OCI-LY7 (cell line): ENCODE data around the gene PRSS16.

Experiments used
- CTCF ChIP-seq: fragments of 200-600 bp; sonication (generic); conservative IDR thresholded peaks from 2 replicates; pipeline ENCODE4 v1.5.1; 2014; ENCODE audit warnings: mild to moderate bottlenecking, antibody characterized with exemption, low read length, moderate library complexity, mixed read lengths
- EZH2phosphoT487 ChIP-seq: fragments of 200-600 bp; sonication (generic); IDR thresholded peaks from 2 replicates; pipeline ENCODE4 v1.6.1; 2018; ENCODE audit warnings: low read depth, borderline replicate concordance, mild to moderate bottlenecking, mixed run types, antibody characterized with exemption, low read length, moderate library complexity, mixed read lengths

GRCh38 chr6:27280064-27280539 lies 32.6 kb downstream of the PRSS16 start:
- TF ChIP-seq CTCF (no peak), EZH2phosphoT487 (no peak)
